Measurements from ENCODE around the gene RBL1.
"Not testable (repeated sequence)": the region's sequence is repeated elsewhere in the genome, so short reads cannot be mapped to it uniquely, and the experiment has no call there.

The RBL1 gene

GRCh38 chr20:37133952-37134351 is 38.2 kb upstream of the RBL1 start:
- Histone ChIP-seq H3K27ac (no peak overlapping the region), H3K4me1 (ENCODE audit: low read depth, poor library complexity, severe bottlenecking) (no peaks in the 10 kb centered on the region), H3K9ac (no peak overlapping the region), H3K79me2 (ENCODE audit: insufficient read depth, low read depth) (no peaks in the 10 kb centered on the region), H3K36me3 (ENCODE audit: insufficient read depth) (no peaks in the 10 kb centered on the region), H3K4me3 (IDR thresholded peaks at IDR 0.05; ENCODE audit: insufficient read depth, low read depth, low read length) (no peak overlapping the region), H2AFZ (ENCODE audit: low read depth) (no peak overlapping the region), H4K20me1 (ENCODE audit: insufficient read depth) (no peaks in the 10 kb centered on the region), H3K4me2 (no peak overlapping the region), H3K27me3 (ENCODE audit: insufficient read depth, low read depth) (no peaks in the 10 kb centered on the region)
- TF ChIP-seq CTCF (conservative IDR thresholded peaks at IDR 0.05; ENCODE audit: low read depth, low read length): no peak

DNA sequence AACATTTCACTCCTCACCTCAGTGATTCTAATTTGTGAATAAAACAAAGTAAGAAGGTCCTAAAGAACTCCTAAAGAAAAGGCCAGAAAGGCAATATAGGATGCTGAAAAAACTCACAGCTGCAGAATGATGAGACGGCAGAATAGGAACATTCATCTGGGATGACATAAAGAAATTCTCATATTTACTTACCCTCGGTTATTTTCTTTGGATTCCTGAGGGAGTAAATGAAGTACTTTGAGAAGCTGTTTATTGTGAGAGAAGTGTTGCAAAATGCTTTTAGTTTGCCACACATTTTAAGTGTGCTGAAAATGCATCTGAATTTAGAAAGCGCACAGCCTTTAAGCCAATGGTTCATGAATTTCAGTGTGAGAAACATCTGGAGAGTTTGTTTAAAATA is 35.7 kb upstream of the RBL1 start:
- no peaks in the 10 kb centered on the region for H3K36me3 ChIP-seq (ENCODE audit: insufficient read depth)
- H3K27me3 ChIP-seq (ENCODE audit: insufficient read depth, low read depth): no peaks in the 10 kb centered on the region
- H3K4me1 ChIP-seq (ENCODE audit: low read depth, poor library complexity, severe bottlenecking): no peaks in the 10 kb centered on the region
- no peak overlapping the region for H3K4me3 ChIP-seq (IDR thresholded peaks at IDR 0.05; ENCODE audit: insufficient read depth, low read depth, low read length)
- H3K4me2 ChIP-seq: no peak overlapping the region
- no peak for TF ChIP-seq CTCF (conservative IDR thresholded peaks at IDR 0.05; ENCODE audit: low read depth, low read length)
- H2AFZ ChIP-seq (ENCODE audit: low read depth): no peak overlapping the region
- no peak overlapping the region for H3K9ac ChIP-seq
- no peaks in the 10 kb centered on the region for H3K79me2 ChIP-seq (ENCODE audit: insufficient read depth, low read depth)
- H4K20me1 ChIP-seq (ENCODE audit: insufficient read depth): no peaks in the 10 kb centered on the region
- H3K27ac ChIP-seq: no peak overlapping the region

GRCh38 chr20:37128803-37129202 is 33.0 kb upstream of the RBL1 start:
- H3K4me3 ChIP-seq (IDR thresholded peaks at IDR 0.05; ENCODE audit: insufficient read depth, low read depth, low read length): no peak overlapping the region
- no peak for TF ChIP-seq CTCF (conservative IDR thresholded peaks at IDR 0.05; ENCODE audit: low read depth, low read length)

GRCh38 chr20:37126290-37126689 is 30.5 kb upstream of the RBL1 start:
- H3K79me2 ChIP-seq (ENCODE audit: insufficient read depth, low read depth); H2AFZ ChIP-seq (ENCODE audit: low read depth); H3K27ac ChIP-seq; H4K20me1 ChIP-seq (ENCODE audit: insufficient read depth); H3K4me2 ChIP-seq; H3K4me3 ChIP-seq (IDR thresholded peaks at IDR 0.05; ENCODE audit: insufficient read depth, low read depth, low read length); H3K27me3 ChIP-seq (ENCODE audit: insufficient read depth, low read depth); H3K4me1 ChIP-seq (ENCODE audit: low read depth, poor library complexity, severe bottlenecking); H3K36me3 ChIP-seq (ENCODE audit: insufficient read depth); H3K9ac ChIP-seq: not testable (repeated sequence)

More at GRCh38 chr20:37128803-37129202, 33.0 kb upstream of the RBL1 start:
- Histone ChIP-seq H3K27ac (no peak overlapping the region), H3K4me2 (no peak overlapping the region), H2AFZ (ENCODE audit: low read depth) (no peak overlapping the region), H3K36me3 (ENCODE audit: insufficient read depth) (no peaks in the 10 kb centered on the region), H3K9ac (no peak overlapping the region), H3K27me3 (ENCODE audit: insufficient read depth, low read depth) (no peaks in the 10 kb centered on the region), H3K79me2 (ENCODE audit: insufficient read depth, low read depth) (no peaks in the 10 kb centered on the region), H3K4me1 (ENCODE audit: low read depth, poor library complexity, severe bottlenecking) (no peaks in the 10 kb centered on the region), H4K20me1 (ENCODE audit: insufficient read depth) (no peaks in the 10 kb centered on the region)

DNA sequence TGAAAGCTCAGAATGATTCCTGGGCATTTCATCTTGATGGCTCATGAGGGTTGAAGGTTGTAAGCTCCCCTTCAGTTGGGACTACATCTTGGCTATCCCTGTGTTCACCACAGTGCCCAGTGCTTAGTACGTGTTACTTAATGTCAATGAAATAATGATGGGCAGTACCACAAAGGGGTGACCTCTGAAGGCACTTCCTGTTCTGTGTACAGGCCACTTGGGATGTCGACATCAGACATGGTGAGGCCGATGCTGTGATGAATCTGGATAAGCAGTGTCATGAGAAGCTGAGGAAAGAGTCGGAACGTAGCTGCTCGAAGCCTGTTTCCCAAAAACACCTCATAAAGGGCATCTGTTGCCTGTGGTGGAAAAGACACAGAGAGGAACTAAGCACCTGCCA is 27.6 kb upstream of the RBL1 start:
- no peak overlapping the region for H2AFZ ChIP-seq (ENCODE audit: low read depth)
- no peaks in the 10 kb centered on the region for H3K4me1 ChIP-seq (ENCODE audit: low read depth, poor library complexity, severe bottlenecking)
- H3K36me3 ChIP-seq (ENCODE audit: insufficient read depth): no peaks in the 10 kb centered on the region
- no peak overlapping the region for H3K9ac ChIP-seq
- H4K20me1 ChIP-seq (ENCODE audit: insufficient read depth): no peaks in the 10 kb centered on the region
- no peaks in the 10 kb centered on the region for H3K79me2 ChIP-seq (ENCODE audit: insufficient read depth, low read depth)
- no peak overlapping the region for H3K4me3 ChIP-seq (IDR thresholded peaks at IDR 0.05; ENCODE audit: insufficient read depth, low read depth, low read length)
- no peak overlapping the region for H3K27ac ChIP-seq
- TF ChIP-seq CTCF (conservative IDR thresholded peaks at IDR 0.05; ENCODE audit: low read depth, low read length): no peak
- no peaks in the 10 kb centered on the region for H3K27me3 ChIP-seq (ENCODE audit: insufficient read depth, low read depth)
- H3K4me2 ChIP-seq: no peak overlapping the region
